Measurements from ENCODE around the gene PTH2R. TPM values are rescaled to one million over a fixed set of nuclear protein-coding genes. Genes with fewer than 3 reads are reported as not detected.

PTH2R gene
- total RNA-seq, 2 donors from 2014 or later: 0.37 TPM; not detected in 1

DNA sequence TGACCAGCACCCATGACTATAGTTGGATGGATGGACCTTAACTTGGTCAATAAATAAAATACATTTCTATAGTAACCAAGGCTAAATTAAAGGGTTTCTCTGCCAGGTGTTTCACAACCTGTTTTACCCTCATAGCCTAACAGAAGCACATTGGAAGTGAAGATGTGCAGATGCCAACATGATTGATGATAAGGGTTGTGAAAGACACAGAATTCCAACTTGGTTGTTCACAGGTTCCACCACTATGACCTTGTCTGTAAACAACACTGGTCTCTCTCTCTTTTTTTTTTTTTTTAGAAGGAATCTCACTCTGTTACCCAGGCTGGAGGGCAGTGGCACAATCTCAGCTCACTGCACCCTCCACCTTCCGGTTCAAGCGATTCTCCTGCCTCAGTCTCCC is 37.5 kb upstream of the PTH2R start:
- TF ChIP-seq, protein P1, sequence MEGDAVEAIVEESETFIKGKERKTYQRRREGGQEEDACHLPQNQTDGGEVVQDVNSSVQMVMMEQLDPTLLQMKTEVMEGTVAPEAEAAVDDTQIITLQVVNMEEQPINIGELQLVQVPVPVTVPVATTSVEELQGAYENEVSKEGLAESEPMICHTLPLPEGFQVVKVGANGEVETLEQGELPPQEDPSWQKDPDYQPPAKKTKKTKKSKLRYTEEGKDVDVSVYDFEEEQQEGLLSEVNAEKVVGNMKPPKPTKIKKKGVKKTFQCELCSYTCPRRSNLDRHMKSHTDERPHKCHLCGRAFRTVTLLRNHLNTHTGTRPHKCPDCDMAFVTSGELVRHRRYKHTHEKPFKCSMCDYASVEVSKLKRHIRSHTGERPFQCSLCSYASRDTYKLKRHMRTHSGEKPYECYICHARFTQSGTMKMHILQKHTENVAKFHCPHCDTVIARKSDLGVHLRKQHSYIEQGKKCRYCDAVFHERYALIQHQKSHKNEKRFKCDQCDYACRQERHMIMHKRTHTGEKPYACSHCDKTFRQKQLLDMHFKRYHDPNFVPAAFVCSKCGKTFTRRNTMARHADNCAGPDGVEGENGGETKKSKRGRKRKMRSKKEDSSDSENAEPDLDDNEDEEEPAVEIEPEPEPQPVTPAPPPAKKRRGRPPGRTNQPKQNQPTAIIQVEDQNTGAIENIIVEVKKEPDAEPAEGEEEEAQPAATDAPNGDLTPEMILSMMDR (conservative IDR thresholded peaks at IDR 0.05): no peak
- Mint-ChIP-seq H3K9me3 (peaks cover 12% of the 10 kb centered on the region), H3K4me1 (no peaks in the 10 kb centered on the region), H3K36me3 (ENCODE audit: low read depth) (peaks cover 2% of the 10 kb centered on the region), H3K27ac (no peak overlapping the region), H3K27me3 (ENCODE audit: insufficient read depth) (no peaks in the 10 kb centered on the region), H3K4me3 (no peak overlapping the region)
- DNase-seq: no peak
- WGBS, 2 experiments (ENCODE audit: insufficient coverage in 1 of 2, insufficient read length in 1 of 2): 95 to 100% methylated on average over 1 to 2 of the region's 2 CpGs
- H3K4me1 ChIP-seq (ENCODE audit: control insufficient read depth, insufficient read depth, low read length): no peaks in the 10 kb centered on the region
- H3K27ac ChIP-seq (ENCODE audit: low read depth, low read length): no peak overlapping the region
- no peaks in the 10 kb centered on the region for H3K27me3 ChIP-seq (ENCODE audit: control insufficient read depth, insufficient read depth, low read length, poor library complexity, severe bottlenecking)
- peaks cover 13% of the 10 kb centered on the region for H3K9me3 ChIP-seq (ENCODE audit: control insufficient read depth, low read length)
- no peak overlapping the region for H3K9ac ChIP-seq (ENCODE audit: extremely low read depth, low read length, poor library complexity, severe bottlenecking)
- H3K36me3 ChIP-seq (ENCODE audit: control insufficient read depth, insufficient read depth, low read length): no peaks in the 10 kb centered on the region
- no peak overlapping the region for H3K4me3 ChIP-seq (ENCODE audit: low read length)

DNA sequence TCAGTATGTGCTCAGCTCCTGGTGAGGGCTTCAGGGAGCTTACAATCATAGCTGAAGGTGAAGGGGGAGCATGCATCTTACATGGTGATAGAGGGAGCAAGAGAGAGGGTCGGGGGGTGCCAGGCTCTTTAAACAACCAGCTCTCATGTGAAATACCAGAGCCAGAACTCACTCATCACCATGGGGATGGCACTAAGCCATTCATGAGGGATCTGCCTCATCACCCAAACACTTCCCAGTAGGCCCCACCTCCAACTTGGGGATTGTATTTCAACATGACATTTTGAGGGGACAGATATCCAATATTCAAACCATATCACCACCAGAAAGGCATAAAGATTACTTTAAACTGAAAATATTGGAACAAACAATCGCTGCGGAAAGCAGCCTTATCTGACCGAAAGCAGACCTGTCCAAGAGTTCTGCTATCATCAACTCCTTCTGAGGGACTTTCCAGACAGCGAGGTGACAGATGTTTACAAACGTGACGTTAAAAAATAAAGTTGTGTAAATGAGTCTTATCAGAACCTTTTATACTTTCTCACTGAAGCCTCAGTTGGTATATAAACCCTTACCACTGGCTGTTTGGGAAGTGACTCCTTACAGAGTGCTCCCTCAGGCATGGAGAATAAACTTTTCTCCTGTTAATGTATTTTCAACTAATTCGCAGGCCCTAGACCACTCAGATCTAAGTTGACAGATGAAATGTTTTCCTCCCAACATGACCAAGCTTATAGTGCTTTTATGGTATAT is 35.5 kb upstream of the PTH2R start:
- TF ChIP-seq, protein P1 (conservative IDR thresholded peaks at IDR 0.05): no peak
- Histone ChIP-seq H3K36me3 (ENCODE audit: control insufficient read depth, insufficient read depth, low read length) (no peaks in the 10 kb centered on the region), H3K27ac (ENCODE audit: low read depth, low read length) (no peak overlapping the region), H3K9ac (ENCODE audit: extremely low read depth, low read length, poor library complexity, severe bottlenecking) (no peak overlapping the region), H3K9me3 (ENCODE audit: control insufficient read depth, low read length) (no peaks in the 10 kb centered on the region), H3K4me3 (ENCODE audit: low read length) (no peak overlapping the region), H3K4me1 (ENCODE audit: control insufficient read depth, insufficient read depth, low read length) (no peaks in the 10 kb centered on the region), H3K27me3 (ENCODE audit: control insufficient read depth, insufficient read depth, low read length, poor library complexity, severe bottlenecking) (no peaks in the 10 kb centered on the region)
- Mint-ChIP-seq H3K36me3 (ENCODE audit: low read depth) (no peaks in the 10 kb centered on the region), H3K27me3 (ENCODE audit: insufficient read depth) (no peaks in the 10 kb centered on the region), H3K27ac (no peak overlapping the region), H3K4me1 (no peaks in the 10 kb centered on the region), H3K4me3 (no peak overlapping the region), H3K9me3 (no peaks in the 10 kb centered on the region)
- no peak for DNase-seq
- 92 to 100% methylated on average over 3 to 8 of the region's 8 CpGs for WGBS, 2 experiments (ENCODE audit: insufficient coverage in 1 of 2, insufficient read length in 1 of 2)

DNA sequence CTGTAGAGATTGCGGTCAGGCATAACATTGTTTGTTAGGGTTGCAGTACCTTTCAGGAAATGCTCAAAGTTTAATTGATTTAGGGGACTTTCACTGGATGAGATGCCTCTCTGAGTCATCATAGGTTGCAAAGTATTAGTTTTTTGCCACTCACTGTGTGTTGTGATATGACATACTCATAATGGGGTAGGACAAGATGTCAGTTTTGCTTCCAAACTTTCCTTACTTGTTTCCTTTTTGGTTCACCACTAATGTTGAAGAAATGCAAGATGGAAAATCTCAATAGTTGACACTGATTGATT is 35.0 kb upstream of the PTH2R start:
- Mint-ChIP-seq H3K9me3 (no peaks in the 10 kb centered on the region), H3K27me3 (ENCODE audit: insufficient read depth) (no peaks in the 10 kb centered on the region), H3K4me3 (no peak overlapping the region), H3K27ac (no peak overlapping the region), H3K36me3 (ENCODE audit: low read depth) (no peaks in the 10 kb centered on the region), H3K4me1 (no peaks in the 10 kb centered on the region)
- Histone ChIP-seq H3K9me3 (ENCODE audit: control insufficient read depth, low read length) (no peaks in the 10 kb centered on the region), H3K4me1 (ENCODE audit: control insufficient read depth, insufficient read depth, low read length) (no peaks in the 10 kb centered on the region), H3K36me3 (ENCODE audit: control insufficient read depth, insufficient read depth, low read length) (no peaks in the 10 kb centered on the region), H3K27me3 (ENCODE audit: control insufficient read depth, insufficient read depth, low read length, poor library complexity, severe bottlenecking) (no peaks in the 10 kb centered on the region), H3K9ac (ENCODE audit: extremely low read depth, low read length, poor library complexity, severe bottlenecking) (no peak overlapping the region), H3K27ac (ENCODE audit: low read depth, low read length) (no peak overlapping the region), H3K4me3 (ENCODE audit: low read length) (no peak overlapping the region)
- TF ChIP-seq, protein P1 (conservative IDR thresholded peaks at IDR 0.05): no peak
- DNase-seq: no peak
- 40 to 47% methylated on average over 1 of the region's 1 CpG for WGBS, 2 experiments (ENCODE audit: insufficient coverage in 1 of 2, insufficient read length in 1 of 2)

Data from endodermal cell (in vitro differentiated cells).